ENCODE results near the gene STAMBP. TPM values are rescaled to one million over a fixed set of nuclear protein-coding genes. Genes with fewer than 3 reads are reported as not detected.
"Not testable (repeated sequence)": the region's sequence is repeated elsewhere in the genome, so short reads cannot be mapped to it uniquely, and the experiment has no call there.

The STAMBP gene
- total RNA-seq (ENCODE audit: low replicate concordance) = 9.6 and 34.2 TPM in 2 replicates

DNA sequence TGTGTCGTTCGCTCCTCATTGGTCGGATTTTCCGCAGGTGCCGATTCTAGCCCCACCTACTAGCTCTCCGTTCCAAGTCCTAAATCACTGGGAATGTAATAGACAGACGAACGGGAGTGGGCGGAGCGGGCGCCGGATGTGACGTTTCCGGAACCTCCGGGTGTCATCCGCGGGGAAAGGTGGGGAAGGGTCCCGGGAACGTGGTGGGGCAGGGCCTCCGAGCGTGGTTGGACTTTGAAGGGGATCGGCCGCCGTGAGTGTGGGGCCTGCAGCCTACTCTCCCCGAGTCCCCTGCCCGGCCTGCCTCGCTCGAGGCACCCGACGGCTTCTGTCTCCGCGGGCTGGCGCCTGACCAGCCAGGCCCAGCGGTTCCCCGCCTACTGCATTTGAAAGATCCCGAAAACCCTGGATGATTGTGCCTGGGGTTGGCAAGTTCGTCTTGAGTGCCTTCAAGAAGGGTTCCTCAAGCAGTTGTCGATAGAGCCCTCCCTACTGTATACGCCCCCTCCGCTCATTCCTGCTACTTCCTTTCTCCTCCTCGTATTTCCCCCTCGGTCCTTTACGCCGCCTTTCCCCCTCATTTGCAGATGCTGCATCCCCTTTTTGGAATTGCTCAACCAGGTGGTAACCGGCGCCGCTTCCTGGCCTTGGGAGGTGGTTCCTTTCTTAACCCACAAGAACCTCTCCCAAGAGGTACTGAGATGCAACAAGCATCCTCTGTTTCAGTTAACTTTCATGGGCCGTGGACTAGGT is at the start of gene STAMBP:
TSS of gene STAMBP (plus strand) at position 144 of the 753 bp plus-strand sequence. CDS start 1,896 bp downstream, outside the sequence.
- DNase-seq (ENCODE audit: low read depth) = peak; percentile 97
- TF ChIP-seq, protein P1, sequence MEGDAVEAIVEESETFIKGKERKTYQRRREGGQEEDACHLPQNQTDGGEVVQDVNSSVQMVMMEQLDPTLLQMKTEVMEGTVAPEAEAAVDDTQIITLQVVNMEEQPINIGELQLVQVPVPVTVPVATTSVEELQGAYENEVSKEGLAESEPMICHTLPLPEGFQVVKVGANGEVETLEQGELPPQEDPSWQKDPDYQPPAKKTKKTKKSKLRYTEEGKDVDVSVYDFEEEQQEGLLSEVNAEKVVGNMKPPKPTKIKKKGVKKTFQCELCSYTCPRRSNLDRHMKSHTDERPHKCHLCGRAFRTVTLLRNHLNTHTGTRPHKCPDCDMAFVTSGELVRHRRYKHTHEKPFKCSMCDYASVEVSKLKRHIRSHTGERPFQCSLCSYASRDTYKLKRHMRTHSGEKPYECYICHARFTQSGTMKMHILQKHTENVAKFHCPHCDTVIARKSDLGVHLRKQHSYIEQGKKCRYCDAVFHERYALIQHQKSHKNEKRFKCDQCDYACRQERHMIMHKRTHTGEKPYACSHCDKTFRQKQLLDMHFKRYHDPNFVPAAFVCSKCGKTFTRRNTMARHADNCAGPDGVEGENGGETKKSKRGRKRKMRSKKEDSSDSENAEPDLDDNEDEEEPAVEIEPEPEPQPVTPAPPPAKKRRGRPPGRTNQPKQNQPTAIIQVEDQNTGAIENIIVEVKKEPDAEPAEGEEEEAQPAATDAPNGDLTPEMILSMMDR (IDR thresholded peaks at IDR 0.05; ENCODE audit: insufficient read depth, low read length) = no peak
- H3K4me3 ChIP-seq (ENCODE audit: low read depth, low read length) = peak within 1 kb of the TSS; percentile 83

DNA sequence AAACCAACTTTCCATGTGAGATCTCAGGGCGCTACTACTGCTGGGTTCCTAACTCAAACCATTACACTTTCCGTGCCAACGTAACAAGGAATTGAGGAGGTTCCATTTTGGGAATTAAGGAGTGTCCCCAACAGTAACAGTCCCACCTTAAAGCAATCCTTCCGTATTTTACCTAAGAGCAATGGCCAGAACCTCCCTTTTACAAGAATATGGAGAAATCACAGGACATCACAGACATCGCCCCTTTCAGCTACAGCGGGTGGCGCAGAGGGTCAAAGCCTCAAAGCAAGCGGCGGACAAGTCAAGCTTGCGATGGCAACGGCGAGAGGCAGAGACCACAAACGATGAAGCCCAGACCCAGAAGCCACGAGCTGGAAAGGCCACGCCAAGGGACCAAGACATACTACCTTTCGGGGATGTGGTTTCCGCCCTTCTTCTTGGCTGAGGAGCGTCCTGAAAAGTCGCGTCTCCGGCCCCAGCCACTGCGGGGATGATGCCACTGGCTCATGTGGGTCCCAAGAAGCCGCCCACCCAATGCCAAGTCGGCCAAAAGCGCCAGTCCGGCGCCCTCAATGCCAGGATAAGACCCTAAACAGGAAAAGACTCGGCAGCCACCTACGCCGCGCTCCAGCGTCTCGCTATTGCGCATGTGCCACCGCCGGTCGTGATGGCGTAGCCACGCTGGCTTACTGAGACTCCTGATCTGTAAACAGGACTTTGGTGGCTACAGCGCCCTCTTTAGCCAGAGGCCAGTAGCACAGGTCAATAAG is 49.1 kb upstream of the STAMBP start, which contains the start of gene DUSP11:
TSS of gene DUSP11 (minus strand) at position 637 of the 770 bp plus-strand sequence. CDS start at position 508, 129 bp downstream.
- H3K4me3 ChIP-seq (ENCODE audit: low read depth, low read length) = peak within 1 kb of the TSS; percentile 97
- TF ChIP-seq, protein P1 (IDR thresholded peaks at IDR 0.05; ENCODE audit: insufficient read depth, low read length) = peak; percentile 96
- DNase-seq (ENCODE audit: low read depth) = peak; percentile 95

DNA sequence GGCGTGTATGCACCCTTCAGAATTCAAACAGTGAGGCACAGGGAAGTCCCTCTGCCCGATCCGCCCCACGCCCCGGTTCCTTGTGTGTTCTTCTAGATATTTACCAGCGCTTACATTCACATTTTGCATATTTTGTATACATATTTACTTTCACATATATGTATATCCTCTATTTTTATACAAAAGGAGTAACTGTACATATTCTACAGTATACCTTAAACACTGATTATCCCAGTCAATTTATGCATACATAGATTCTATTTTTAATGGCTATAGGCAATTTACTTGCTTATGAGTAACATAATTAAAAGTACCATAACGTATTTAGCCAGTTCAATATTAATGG is 48.6 kb upstream of the STAMBP start:
- no peak overlapping the region for H3K4me3 ChIP-seq (ENCODE audit: low read depth, low read length)
- TF ChIP-seq, protein P1 (IDR thresholded peaks at IDR 0.05; ENCODE audit: insufficient read depth, low read length) = no peak
- no peak for DNase-seq (ENCODE audit: low read depth)

DNA sequence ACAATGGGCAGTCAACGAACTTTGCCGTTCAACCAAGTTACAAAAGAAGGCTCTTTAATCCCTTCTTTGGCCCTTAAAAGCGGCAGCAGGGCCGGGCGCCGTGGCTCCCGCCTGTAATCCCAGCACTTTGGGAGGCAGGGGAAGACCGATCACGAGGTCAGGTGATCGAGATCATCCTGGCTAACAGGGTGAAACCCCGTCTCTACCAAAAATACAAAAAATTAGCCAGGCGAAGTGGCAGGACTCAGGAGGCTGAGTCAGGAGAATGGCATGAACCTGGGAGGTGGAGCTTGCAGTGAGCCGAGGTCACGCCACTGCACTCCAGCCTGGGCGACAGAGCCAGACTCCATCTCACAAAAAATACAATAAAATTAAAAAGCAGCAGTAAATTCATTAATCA is 45.4 kb upstream of the STAMBP start:
- not testable (repeated sequence) for H3K4me3 ChIP-seq (ENCODE audit: low read depth, low read length); DNase-seq (ENCODE audit: low read depth)

DNA sequence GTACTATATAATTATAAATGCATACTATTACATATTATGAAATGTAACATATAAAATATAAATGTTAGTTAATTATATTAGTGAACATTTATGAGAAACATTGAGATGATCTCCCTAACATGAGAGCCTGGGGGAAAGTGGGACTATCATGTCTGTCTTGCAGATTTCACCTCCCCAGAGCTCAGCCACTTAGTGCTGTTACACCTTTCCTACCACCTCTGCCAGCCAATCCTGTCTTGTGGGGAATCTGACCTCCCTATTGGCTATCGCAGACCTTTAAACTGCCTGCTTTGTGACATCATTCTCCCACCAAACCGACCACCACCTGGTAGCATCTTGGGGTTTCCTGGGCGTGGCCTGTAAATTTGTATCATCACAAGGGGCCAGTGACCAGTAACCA is 44.9 kb upstream of the STAMBP start, which contains the start of gene C2orf78:
TSS of gene C2orf78 (plus strand) at position 301 of the 400 bp plus-strand sequence. CDS start 127 bp downstream, outside the sequence.
- DNase-seq (ENCODE audit: low read depth); H3K4me3 ChIP-seq (ENCODE audit: low read depth, low read length): not testable (repeated sequence)

DNA sequence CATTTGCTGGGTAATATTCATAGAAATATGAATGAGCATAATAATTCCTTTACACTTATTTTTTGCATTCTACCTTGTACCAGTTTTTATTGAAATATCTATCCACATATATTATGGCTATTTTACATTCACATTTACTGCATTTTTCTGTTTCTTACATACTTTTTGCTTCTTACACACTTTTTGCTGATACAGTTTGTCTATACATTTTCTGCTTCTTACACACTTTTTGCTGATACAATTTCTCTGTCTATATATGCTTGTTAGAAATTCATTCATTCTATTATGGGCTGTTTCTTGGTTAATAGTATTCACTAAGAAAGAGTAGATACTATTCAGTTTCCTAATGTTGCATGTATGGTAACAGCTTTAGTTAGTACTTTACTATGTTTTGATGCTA is 16.9 kb upstream of the STAMBP start:
- TF ChIP-seq, protein P1 (IDR thresholded peaks at IDR 0.05; ENCODE audit: insufficient read depth, low read length) = no peak

DNA sequence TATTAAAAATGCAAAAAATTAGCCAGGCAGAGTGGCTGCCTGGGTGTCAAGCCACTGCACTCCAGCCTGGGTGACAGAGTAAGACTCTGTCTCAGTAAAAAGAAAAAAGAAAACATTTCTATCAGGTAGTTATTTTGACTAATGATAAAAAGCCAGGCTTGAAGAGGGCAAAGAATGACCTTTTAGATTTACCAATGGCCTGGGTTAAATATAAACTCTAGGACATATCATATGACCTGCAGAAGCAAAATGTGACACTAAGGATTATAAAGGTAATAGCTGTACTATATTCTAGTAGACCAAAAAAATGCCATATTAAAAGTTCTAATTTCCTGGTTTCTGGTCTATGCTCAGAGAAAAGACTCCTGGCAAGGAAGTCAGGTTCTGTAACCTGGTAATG is 16.1 kb upstream of the STAMBP start:
- no peak overlapping the region for H3K4me3 ChIP-seq (ENCODE audit: low read depth, low read length)
- DNase-seq (ENCODE audit: low read depth) = no peak
- TF ChIP-seq, protein P1 (IDR thresholded peaks at IDR 0.05; ENCODE audit: insufficient read depth, low read length) = no peak

More for the DNA sequence above, 16.9 kb upstream of the STAMBP start:
- DNase-seq (ENCODE audit: low read depth) = no peak
- H3K4me3 ChIP-seq (ENCODE audit: low read depth, low read length) = no peak overlapping the region
